Effector CD8-positive, alpha-beta T cell (primary cell): Measurements from ENCODE around the gene GPR39.
"Not testable (repeated sequence)": the region's sequence is repeated elsewhere in the genome, so short reads cannot be mapped to it uniquely, and the experiment has no call there.

Experiments used
- DNase-seq: peaks from one replicate; lab custom pipeline; 2025; lab: John Stamatoyannopoulos, UW
- total RNA-seq, 4 experiments: gene quantifications; one replicate each; lab custom pipeline; 2026; lab: John Stamatoyannopoulos, UW

GPR39 gene
- 0 reads per million in 4 experiments for total RNA-seq

DNA sequence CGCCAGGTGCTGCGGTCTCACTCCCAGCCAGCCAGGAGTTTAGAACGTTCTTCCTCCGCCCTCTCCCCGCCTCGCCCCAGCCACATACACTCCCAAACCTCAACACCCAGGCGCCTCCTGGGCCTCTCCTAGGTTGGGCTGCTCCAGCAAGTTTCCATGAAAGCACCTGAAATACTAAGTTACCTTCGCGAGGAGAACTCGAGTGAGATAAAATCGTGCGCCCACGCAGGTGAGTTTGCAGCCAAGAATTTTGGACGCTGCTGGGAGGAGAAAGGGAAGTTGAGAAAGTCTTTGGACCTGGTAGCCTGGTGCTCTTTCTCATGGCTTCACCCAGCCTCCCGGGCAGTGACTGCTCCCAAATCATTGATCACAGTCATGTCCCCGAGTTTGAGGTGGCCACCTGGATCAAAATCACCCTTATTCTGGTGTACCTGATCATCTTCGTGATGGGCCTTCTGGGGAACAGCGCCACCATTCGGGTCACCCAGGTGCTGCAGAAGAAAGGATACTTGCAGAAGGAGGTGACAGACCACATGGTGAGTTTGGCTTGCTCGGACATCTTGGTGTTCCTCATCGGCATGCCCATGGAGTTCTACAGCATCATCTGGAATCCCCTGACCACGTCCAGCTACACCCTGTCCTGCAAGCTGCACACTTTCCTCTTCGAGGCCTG, at the start of gene GPR39:
TSS of gene GPR39 (plus strand) at position 83 of the 673 bp plus-strand sequence.
- DNase-seq, result no peak

GRCh38 chr2:132368191-132368590, 48.4 kb upstream of the GPR39 start:
- DNase-seq, result no peak

- DNase-seq, result no peak
These were observed 44.3 kb upstream of the GPR39 start for GRCh38 chr2:132372276-132372675.

GRCh38 chr2:132373391-132374135, 43.0 kb upstream of the GPR39 start:
- DNase-seq, result no peak

DNA sequence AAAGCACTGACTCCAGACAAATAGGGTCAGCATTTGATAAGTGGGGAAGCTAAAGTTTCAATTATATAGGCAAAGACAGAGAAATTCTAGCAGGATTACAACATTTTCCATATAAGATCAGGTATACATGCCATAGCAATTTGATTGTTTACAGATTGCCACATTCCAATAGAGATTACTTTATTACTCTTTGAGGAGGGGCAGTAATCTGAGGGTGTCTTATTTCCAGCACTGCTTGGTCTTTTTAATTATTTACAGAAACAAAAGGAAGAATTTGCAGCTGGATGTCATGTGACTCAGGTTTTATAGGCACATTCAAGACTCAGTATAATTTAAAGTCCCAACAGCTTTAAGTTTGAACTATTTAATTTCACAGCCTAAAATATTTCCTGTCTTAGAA, 42.5 kb upstream of the GPR39 start:
- no peak for DNase-seq

DNA sequence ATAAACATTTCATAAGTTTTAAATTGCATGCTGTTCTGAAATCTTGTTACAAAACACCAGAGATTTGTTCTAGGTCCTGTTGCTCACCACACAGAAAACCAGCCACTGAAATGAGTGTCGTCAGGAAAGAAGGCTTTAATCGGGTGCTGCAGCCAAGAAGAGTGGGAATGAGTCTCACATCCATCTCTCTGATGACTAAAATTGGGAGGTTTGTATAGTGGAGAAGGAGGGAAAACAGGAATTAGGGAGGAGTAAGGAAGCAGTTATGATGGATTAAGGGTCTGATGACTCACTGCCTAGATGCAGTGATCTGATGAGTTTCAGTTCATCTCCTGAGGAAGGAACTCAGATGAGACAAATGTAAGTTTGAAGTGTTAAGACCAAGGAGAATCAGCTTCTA, 42.1 kb upstream of the GPR39 start:
- no peak for DNase-seq

DNA sequence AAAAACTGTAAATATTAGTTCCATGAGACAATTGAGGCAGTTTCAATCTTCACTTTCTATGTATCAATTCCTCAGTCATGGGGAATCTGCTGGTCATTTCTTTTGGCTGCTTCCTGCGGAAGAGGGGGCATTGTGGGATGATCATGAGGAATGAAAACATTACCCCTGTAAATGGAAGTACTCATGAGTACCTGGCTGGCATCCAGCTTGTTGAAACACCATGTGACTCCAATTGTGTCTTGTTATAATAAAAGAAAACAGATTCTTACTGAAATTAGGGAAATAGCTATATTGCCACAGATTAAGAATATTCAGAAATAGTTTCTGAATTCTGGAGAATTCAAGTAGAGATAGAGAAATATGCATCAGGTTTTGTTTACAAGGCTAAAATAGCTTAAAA, 41.6 kb upstream of the GPR39 start:
- no peak for DNase-seq

DNA sequence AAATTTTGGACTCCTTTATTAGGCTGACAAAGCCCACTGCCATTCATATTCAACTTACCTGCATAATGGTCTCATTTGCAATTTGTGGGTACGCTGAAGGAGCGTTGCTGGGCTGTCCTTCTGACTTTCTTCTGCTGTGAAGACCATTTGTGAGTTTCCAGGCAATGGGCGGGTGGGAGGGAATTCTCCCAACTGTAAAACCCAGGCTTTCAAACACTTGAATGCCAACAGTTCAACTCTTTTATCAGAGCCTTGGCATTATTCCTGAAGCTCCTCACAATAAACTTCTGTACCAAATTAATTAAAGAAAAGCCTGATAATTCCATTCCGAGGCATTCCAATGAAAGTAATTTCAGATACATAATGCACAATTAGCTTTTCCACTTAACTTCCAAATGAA, 35.2 kb upstream of the GPR39 start:
- no peak for DNase-seq

GRCh38 chr2:132383956-132384355, 32.6 kb upstream of the GPR39 start:
- no peak for DNase-seq

DNA sequence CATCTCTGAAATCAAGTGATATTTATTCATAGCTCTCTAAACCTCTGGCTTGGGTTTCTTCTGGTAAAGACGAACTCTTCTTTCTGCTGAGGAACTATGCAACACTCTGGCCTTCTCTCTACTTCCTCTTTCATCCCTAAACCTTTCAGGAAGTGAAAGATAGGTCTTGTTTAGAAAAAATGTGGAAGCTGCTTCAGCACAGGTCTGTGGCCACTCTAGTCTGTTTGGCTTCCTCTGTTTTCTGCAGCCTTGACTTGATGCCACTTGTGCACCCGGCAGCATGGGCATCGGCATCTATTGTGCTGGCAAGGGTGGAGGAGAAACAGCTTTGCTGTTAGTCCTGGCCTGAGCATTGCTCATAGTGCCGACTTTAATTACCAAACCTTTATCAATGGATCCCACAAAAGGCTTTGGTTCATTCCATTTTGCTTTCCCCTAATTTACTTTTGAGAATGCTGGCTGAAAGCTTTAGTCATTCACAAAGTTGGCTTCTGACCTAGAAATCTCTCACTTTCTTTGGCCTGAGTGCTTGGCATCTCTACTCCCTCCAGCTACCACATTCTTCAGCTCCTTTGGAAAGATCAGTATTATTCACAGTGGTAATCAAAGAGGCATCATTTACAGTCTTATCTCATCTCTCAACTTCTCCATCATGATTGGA, 32.0 kb upstream of the GPR39 start:
- no peak for DNase-seq

DNA sequence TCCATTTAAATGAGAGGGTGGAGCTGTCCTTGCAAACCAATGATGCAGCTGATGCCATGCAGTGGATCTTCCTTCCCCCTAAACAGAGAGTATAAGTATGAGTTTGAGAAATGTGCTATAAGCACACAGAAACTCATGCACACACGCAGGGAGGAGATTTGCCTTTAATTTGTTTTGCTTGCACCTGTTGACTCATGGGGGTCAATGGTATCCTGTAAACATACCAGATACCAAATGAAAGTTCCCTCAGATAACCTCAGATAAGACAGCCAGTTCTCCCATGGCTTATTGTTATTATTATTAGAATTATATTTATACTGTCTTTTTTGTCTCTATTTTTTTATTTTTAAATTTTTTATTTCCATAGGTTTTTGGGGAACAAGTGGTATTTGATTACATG, 29.5 kb upstream of the GPR39 start:
- no peak for DNase-seq

- DNase-seq, result no peak
These were observed 26.5 kb upstream of the GPR39 start for GRCh38 chr2:132390076-132390475.

- no peak for DNase-seq
These were observed 25.2 kb upstream of the GPR39 start for GRCh38 chr2:132391378-132391777.

DNA sequence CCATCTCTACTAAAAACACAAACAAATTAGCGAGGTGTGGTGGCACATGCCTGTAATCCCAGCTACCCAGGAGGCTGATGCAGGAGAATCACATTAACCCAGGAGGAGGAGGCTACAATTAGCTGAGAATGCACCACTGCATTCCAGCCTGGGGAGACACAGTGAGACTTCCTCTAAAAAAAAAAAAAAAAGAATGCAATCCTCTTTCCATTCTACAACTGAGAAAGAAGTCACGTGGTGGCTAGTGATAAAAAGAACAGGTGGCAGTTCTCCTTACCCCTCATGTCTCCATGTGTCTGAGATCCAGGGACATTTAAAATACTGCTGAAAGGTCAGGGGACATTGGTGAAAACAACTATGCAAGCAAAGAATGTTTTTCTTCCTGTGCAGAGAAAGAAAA, 24.4 kb upstream of the GPR39 start:
- DNase-seq, result no peak

DNA sequence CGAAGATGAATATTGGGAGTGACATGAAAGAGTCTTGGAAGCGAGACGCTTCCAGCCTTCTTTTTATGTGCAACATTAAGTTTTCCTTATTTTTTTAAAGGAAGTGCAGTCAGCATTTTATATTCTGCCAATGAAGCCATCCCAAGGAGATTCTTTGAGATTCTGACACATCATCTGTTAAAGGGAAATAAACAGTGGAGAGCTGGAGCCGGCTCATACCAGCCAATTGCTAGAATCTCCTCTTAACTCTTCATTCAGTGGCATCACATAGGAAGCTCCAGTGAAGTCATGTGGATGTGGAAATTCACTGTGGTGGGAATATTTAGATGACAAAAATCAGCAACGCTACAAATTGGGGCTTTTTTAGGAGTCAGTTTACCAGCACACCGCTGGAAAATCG, 23.7 kb upstream of the GPR39 start:
- no peak for DNase-seq

DNA sequence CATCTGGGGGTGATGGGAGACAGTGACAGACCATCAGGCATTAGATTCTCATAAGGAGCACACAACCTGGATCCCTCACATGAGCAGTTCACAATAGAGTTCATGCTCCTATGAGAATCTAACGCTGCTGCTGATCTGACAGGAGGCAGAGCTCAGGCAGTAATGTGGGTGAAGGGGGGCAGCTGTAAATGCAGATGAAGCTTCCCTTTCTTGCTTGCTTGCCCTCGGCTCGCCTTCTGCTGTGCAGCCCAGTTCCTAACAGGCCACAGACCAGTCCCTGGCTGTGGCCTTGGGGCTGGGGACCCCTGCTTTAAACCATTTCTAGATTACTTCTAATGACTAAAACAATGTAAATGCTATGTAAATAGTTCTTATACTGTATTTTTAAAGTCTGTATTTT, 19.6 kb upstream of the GPR39 start:
- DNase-seq, result not testable (repeated sequence)

- no peak for DNase-seq
These were observed 16.3 kb upstream of the GPR39 start for GRCh38 chr2:132400169-132400900.

DNA sequence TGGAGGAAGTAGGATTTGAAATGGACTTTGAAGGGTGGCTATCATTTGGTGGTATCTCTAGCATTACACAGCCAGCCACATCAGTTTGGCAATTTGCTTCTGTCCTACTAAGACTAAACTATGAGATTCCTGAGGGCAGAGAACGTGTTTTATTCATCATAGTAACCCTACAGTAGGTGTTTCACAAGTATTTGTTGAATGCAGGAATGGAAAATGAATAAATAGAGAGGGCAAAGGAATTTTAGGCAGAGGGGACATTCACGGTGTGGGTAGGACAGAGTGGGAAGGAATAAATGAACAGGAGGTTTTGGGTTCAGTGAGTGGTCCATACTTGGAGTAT, 15.7 kb upstream of the GPR39 start:
- no peak for DNase-seq

GRCh38 chr2:132401326-132401725, 15.3 kb upstream of the GPR39 start:
- DNase-seq, result no peak

DNA sequence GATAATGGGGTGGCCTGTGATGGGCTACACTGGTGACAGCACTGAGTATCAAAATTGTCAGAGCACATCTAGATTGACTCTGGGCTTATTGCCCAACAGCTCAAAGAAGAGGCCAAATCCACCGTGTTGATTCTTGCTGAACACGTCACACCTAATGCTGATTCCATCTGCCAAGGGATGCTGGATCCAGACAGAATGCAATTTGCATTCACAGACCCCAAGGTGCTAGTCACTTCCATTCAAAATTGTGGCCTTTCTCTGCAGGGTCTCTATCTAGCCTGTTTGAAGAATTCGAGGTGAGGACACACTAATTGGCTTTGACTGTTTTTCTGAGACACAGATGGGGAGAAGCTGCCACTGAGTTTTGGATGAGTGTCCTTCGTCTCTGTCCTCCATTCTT, 13.5 kb upstream of the GPR39 start:
- no peak for DNase-seq

GRCh38 chr2:132404056-132404455, 12.5 kb upstream of the GPR39 start:
- DNase-seq, result no peak

GRCh38 chr2:132407784-132408183, 8.8 kb upstream of the GPR39 start:
- DNase-seq, result no peak

DNA sequence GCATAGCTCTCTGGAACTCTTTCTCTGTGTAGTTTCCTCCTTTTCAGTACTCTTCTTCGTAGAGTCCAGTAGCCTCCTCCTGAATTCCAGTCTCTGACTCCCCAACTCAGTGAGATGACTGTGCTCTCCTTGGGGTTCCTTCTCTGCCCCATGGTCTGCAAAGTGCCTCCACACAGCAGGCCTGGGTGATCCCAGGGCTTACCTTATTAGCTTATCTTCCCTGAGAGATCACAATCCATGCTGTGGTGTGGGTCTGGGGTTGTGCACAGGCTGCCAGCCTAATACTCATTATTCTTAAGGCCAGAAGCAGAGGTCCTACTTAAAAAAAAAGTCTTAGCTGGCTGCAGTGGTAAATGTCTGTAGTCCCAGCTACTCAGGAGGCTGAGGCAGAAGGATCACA, 4.6 kb upstream of the GPR39 start:
- DNase-seq, result no peak
